Body of pancreas (tissue), 4 donors: Measurements from ENCODE around the gene PEPD. TPM values are rescaled to one million over a fixed set of nuclear protein-coding genes. Genes with fewer than 3 reads are reported as not detected.

Experiments used
- ATAC-seq: fragments of 150-250 bp; one replicate; pipeline ENCODE4 v1.9.1; 2016
- DNase-seq, 4 donors: peaks; one replicate each; pipeline ENCODE4 v3.0.0-alpha.2; 2019
- H3K27ac ChIP-seq, 4 donors: fragments of 200-600 bp; sonication (generic); 1 replicate in 3 of 4; 2 replicates in 1 of 4; pipeline versions ENCODE4 v1.5.1 to v1.6.1; 2016 to 2019; ENCODE audit warnings: mild to moderate bottlenecking in 1 of 4, mixed read lengths in 1 of 4, moderate library complexity in 1 of 4
- H3K27me3 ChIP-seq, 2 donors: fragments of 200-600 bp; sonication (generic); one replicate each; pipeline ENCODE4 v1.6.0; 2016; ENCODE audit warnings: mild to moderate bottlenecking in 1 of 2
- H3K36me3 ChIP-seq, 2 donors: fragments of 200-600 bp; sonication (generic); replicated peaks in 1 of 2; 2 replicates each; pipeline ENCODE4 v1.5.1; 2016; ENCODE audit warnings: low read depth in 2 of 2; ENCODE audit not compliant: insufficient read depth in 1 of 2
- H3K4me1 ChIP-seq: fragments of 200-600 bp; sonication (generic); one replicate; pipeline ENCODE4 v1.6.0; 2016
- H3K4me3 ChIP-seq, 2 donors: fragments of 200-600 bp; sonication (generic); 1 replicate in 1 of 2; 2 replicates in 1 of 2; pipeline ENCODE4 v1.5.1; 2016 to 2019
- H3K9me3 ChIP-seq, 3 donors: fragments of 200-600 bp; sonication (generic); 1 replicate in 2 of 3; 2 replicates in 1 of 3; pipeline ENCODE4 v1.5.1; 2016
- CTCF ChIP-seq, 7 experiments: fragments of 450-650 bp in 4 of 7; fragments of 200-600 bp in 3 of 7; sonication (generic) in 3 of 7; IDR thresholded peaks; one replicate each; pipeline ENCODE4 v1.5.1; 2016 to 2019; ENCODE audit warnings: antibody characterized with exemption in 7 of 7
- POLR2A ChIP-seq, 3 donors: fragments of 450-650 bp; IDR thresholded peaks; one replicate each; pipeline ENCODE4 v1.6.1; 2016; ENCODE audit warnings: antibody characterized with exemption in 3 of 3, mild to moderate bottlenecking in 2 of 3
- WGBS, 2 donors: methylation state at CpG; one replicate each; pipeline ENCODE4 v1.1.5; 2017; 5-methylcytosine and 5-hydroxymethylcytosine counted together
- intact Hi-C: fragments of 100-400 bp; cut with DNase I; formaldehyde crosslinking; loops from one replicate; pipeline ENCODE4 v1.15.1; 2023
- total RNA-seq, 2 donors: library from RNA; depleted of rRNA; stranded (reverse); fragments of >200 nt; gene quantifications; one replicate each; pipeline ENCODE4 v1.1.0, GENCODE V29; 2016

Gene PEPD
- total RNA-seq, 2 donors from 2014 or later: 33.2 to 54.7 TPM

GRCh38 chr19:33552191-33552927 is 30.8 kb upstream of the PEPD start:
- no peak for DNase-seq
- H3K9me3 ChIP-seq: no peaks in the 10 kb centered on the region
- H3K27ac ChIP-seq: no peak overlapping the region
- no peak overlapping the region for H3K4me3 ChIP-seq
- no peaks in the 10 kb centered on the region for H3K27me3 ChIP-seq
- TF ChIP-seq CTCF (IDR thresholded peaks at IDR 0.05) (no peak), POLR2A (IDR thresholded peaks at IDR 0.05) (no peak)
- WGBS, 2 donors: 69 to 74% methylated on average over 15 to 18 of the region's 18 CpGs
- H3K36me3 ChIP-seq: no peaks in the 10 kb centered on the region
- ATAC-seq: no peak
- intact Hi-C loops: no loop called here
- no peaks in the 10 kb centered on the region for H3K4me1 ChIP-seq

DNA sequence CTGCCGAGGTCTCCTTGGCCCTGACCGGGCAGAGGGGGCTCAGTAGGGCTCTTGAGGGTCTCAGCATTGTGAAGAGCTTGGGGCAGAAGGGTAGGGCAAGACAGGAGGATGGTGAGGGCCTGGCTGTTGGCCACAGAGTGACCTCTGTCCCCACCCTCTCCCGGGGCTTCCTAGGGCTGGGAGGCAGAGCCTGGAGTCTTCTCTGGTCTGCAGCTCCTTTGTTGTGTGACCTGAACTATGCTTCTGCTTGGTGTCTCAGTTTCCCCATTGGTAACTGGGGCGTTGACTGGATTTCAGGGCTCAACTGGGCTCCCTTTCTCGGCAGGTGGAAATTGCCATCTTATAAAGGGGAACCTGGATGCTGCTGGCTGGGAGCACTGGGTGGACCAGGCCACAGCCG is 30.1 kb upstream of the PEPD start:
- intact Hi-C loops: no loop called here
- DNase-seq (no peak), ATAC-seq (no peak)
- TF ChIP-seq CTCF (IDR thresholded peaks at IDR 0.05): no peak
- TF ChIP-seq POLR2A (IDR thresholded peaks at IDR 0.05): no peak
- H3K4me3 ChIP-seq: no peak overlapping the region
- no peaks in the 10 kb centered on the region for H3K36me3 ChIP-seq
- H3K9me3 ChIP-seq: no peaks in the 10 kb centered on the region
- no peak overlapping the region for H3K27ac ChIP-seq
- no peaks in the 10 kb centered on the region for H3K4me1 ChIP-seq
- H3K27me3 ChIP-seq: no peaks in the 10 kb centered on the region
- WGBS, 2 donors: 67 to 82% methylated on average over 3 to 6 of the region's 6 CpGs

DNA sequence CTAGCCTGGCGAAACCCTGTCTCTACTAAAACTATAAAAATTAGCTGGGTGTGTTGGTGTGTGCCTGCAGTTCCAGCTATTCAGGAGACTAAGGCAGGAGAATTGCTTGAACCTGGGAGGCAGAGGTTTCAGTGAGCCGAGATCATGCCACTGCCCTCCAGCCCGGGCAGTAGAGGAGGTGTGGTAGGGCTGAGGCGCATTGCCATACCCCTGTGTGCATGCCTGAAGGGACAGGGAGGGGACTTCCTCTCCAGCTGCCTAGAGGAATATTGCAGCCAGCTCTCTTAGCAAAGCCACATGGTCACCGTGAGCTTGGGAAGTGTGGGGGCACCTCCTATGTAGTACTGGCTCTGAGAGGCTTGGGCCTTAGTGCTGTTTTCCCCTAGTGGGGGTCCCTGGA is 29.2 kb upstream of the PEPD start:
- Histone ChIP-seq H3K36me3 (no peaks in the 10 kb centered on the region), H3K4me1 (no peaks in the 10 kb centered on the region), H3K4me3 (no peak overlapping the region), H3K9me3 (no peaks in the 10 kb centered on the region), H3K27me3 (no peaks in the 10 kb centered on the region), H3K27ac (no peak overlapping the region)
- WGBS, 2 donors: 78 to 100% methylated on average over 1 to 5 of the region's 5 CpGs
- TF ChIP-seq POLR2A (IDR thresholded peaks at IDR 0.05) (no peak), CTCF (IDR thresholded peaks at IDR 0.05) (no peak)
- ATAC-seq (no peak), DNase-seq (no peak)
- intact Hi-C loops: no loop called here

GRCh38 chr19:33547676-33548075 is 26.1 kb upstream of the PEPD start:
- intact Hi-C loops: no loop called here
- no peak for DNase-seq
- 48 to 65% methylated on average over 3 of the region's 3 CpGs for WGBS, 2 donors
- Histone ChIP-seq H3K27ac (no peak overlapping the region), H3K36me3 (no peaks in the 10 kb centered on the region), H3K27me3 (no peaks in the 10 kb centered on the region), H3K4me1 (no peaks in the 10 kb centered on the region), H3K4me3 (no peak overlapping the region), H3K9me3 (no peaks in the 10 kb centered on the region)
- no peak for TF ChIP-seq POLR2A (IDR thresholded peaks at IDR 0.05)
- no peak for TF ChIP-seq CTCF (IDR thresholded peaks at IDR 0.05)
- no peak for ATAC-seq

GRCh38 chr19:33546656-33547055 is 25.1 kb upstream of the PEPD start:
- intact Hi-C loops: no loop called here
- H3K4me3 ChIP-seq: no peak overlapping the region
- no peaks in the 10 kb centered on the region for H3K9me3 ChIP-seq
- DNase-seq: no peak
- no peaks in the 10 kb centered on the region for H3K36me3 ChIP-seq
- ATAC-seq: no peak
- TF ChIP-seq CTCF (IDR thresholded peaks at IDR 0.05) (no peak), POLR2A (IDR thresholded peaks at IDR 0.05) (no peak)
- no peaks in the 10 kb centered on the region for H3K4me1 ChIP-seq
- WGBS, 2 donors: 77 to 81% methylated on average over 5 of the region's 5 CpGs
- H3K27me3 ChIP-seq: no peaks in the 10 kb centered on the region
- H3K27ac ChIP-seq: no peak overlapping the region
